Astrocyte (in vitro differentiated cells and primary cell): Measurements from ENCODE around the gene ADH6. TPM values are rescaled to one million over a fixed set of nuclear protein-coding genes. Genes with fewer than 3 reads are reported as not detected.
"Not testable (repeated sequence)": the region's sequence is repeated elsewhere in the genome, so short reads cannot be mapped to it uniquely, and the experiment has no call there.

Experiments
- DNase-seq: peaks from one replicate; pipeline ENCODE4 v3.0.0-alpha.2; 2010; ENCODE audit warnings: low read depth
- FAIRE-seq: peaks from 2 replicates; lab custom pipeline; 2011; peaks lifted over from hg19 to GRCh38; lab: Jason Lieb, UNC
- H2AFZ ChIP-seq: 2 replicates; pipeline ENCODE4 v1.6.0; 2012; ENCODE audit warnings: low read depth, low read length, inconsistent platforms
- H3K27ac ChIP-seq: 2 replicates; pipeline ENCODE4 v1.5.1; 2011; ENCODE audit warnings: low read depth, low read length, inconsistent platforms
- H3K27me3 ChIP-seq: 2 replicates; pipeline ENCODE4 v1.6.0; 2011; ENCODE audit warnings: low read length, inconsistent platforms; ENCODE audit not compliant: insufficient read depth
- H3K36me3 ChIP-seq: 2 replicates; pipeline ENCODE4 v1.5.1; 2011; ENCODE audit warnings: low read length, inconsistent platforms; ENCODE audit not compliant: insufficient read depth
- H3K4me1 ChIP-seq: 2 replicates; pipeline ENCODE4 v1.5.1; 2011; ENCODE audit warnings: low read length, inconsistent platforms; ENCODE audit not compliant: insufficient read depth
- H3K4me2 ChIP-seq: 2 replicates; pipeline ENCODE4 v1.6.0; 2012; ENCODE audit warnings: low read length, inconsistent platforms
- H3K4me3 ChIP-seq: 2 replicates; pipeline ENCODE4 v1.5.1; 2011; ENCODE audit warnings: low read depth, mild to moderate bottlenecking, low read length, inconsistent platforms; ENCODE audit not compliant: insufficient read depth
- H3K79me2 ChIP-seq: 2 replicates; pipeline ENCODE4 v1.6.0; 2012; ENCODE audit warnings: mild to moderate bottlenecking, low read length, inconsistent platforms; ENCODE audit not compliant: insufficient read depth
- H3K9ac ChIP-seq: 2 replicates; pipeline ENCODE4 v1.6.0; 2012; ENCODE audit warnings: mild to moderate bottlenecking, low read length, inconsistent platforms
- H3K9me3 ChIP-seq: 2 replicates; pipeline ENCODE4 v1.5.1; 2012; ENCODE audit warnings: low read depth, mild to moderate bottlenecking, low read length, inconsistent platforms; ENCODE audit not compliant: insufficient read depth
- H4K20me1 ChIP-seq: 2 replicates; pipeline ENCODE4 v1.6.0; 2012; ENCODE audit warnings: low read length, inconsistent platforms; ENCODE audit not compliant: insufficient read depth
- H3K27ac Mint-ChIP-seq: one replicate; pipeline ENCODE4 v1.8.0; 2021; ENCODE audit warnings: mild to moderate bottlenecking, mixed read lengths; ENCODE audit not compliant: unreplicated experiment
- H3K27me3 Mint-ChIP-seq: one replicate; pipeline ENCODE4 v1.8.0; 2021; ENCODE audit warnings: low read depth, mixed read lengths; ENCODE audit not compliant: unreplicated experiment
- H3K36me3 Mint-ChIP-seq: one replicate; pipeline ENCODE4 v1.8.0; 2021; ENCODE audit warnings: low read depth, mixed read lengths; ENCODE audit not compliant: unreplicated experiment
- H3K4me1 Mint-ChIP-seq: one replicate; pipeline ENCODE4 v1.8.0; 2021; ENCODE audit warnings: low read depth, mixed read lengths; ENCODE audit not compliant: unreplicated experiment
- H3K4me3 Mint-ChIP-seq: one replicate; pipeline ENCODE4 v1.8.0; 2021; ENCODE audit warnings: mild to moderate bottlenecking, moderate library complexity, mixed read lengths; ENCODE audit not compliant: unreplicated experiment
- H3K9me3 Mint-ChIP-seq: one replicate; pipeline ENCODE4 v1.8.0; 2021; ENCODE audit warnings: mild to moderate bottlenecking, mixed read lengths; ENCODE audit not compliant: unreplicated experiment
- CTCF ChIP-seq: IDR thresholded peaks from 2 replicates; pipeline ENCODE4 v1.5.1; 2011; ENCODE audit warnings: low read depth, mild to moderate bottlenecking, inconsistent platforms, low read length, moderate library complexity; ENCODE audit not compliant: insufficient read depth
- EZH2 ChIP-seq: IDR thresholded peaks from 2 replicates; pipeline ENCODE4 v1.6.1; 2012; ENCODE audit warnings: mild to moderate bottlenecking, low read length, inconsistent platforms; ENCODE audit not compliant: insufficient read depth
- total RNA-seq: library from RNA; stranded (reverse); gene quantifications from 2 replicates; pipeline ENCODE4 v1.2.1, GENCODE V29; 2021

Gene ADH6
- total RNA-seq, 1 donor from 2014 or later: not detected

- Mint-ChIP-seq H3K9me3 (peaks cover 9% of the 10 kb centered on the region), H3K36me3 (no peaks in the 10 kb centered on the region), H3K27ac (no peak overlapping the region), H3K4me1 (no peaks in the 10 kb centered on the region), H3K27me3 (no peaks in the 10 kb centered on the region), H3K4me3 (no peak overlapping the region)
- Histone ChIP-seq H3K27me3 (no peaks in the 10 kb centered on the region), H3K27ac (no peak overlapping the region), H3K4me3 (no peak overlapping the region), H3K9ac (no peak overlapping the region), H3K79me2 (no peaks in the 10 kb centered on the region), H3K4me2 (no peak overlapping the region), H3K9me3 (no peaks in the 10 kb centered on the region), H3K36me3 (no peaks in the 10 kb centered on the region), H3K4me1 (no peaks in the 10 kb centered on the region), H4K20me1 (no peaks in the 10 kb centered on the region), H2AFZ (no peak overlapping the region)
- DNase-seq (no peak), FAIRE-seq (no peak)
- TF ChIP-seq EZH2 (no peak), CTCF (no peak)
Observed at GRCh38 chr4:99248714-99249113, 29.7 kb upstream of the ADH6 start.

- no peaks in the 10 kb centered on the region for H3K9me3 ChIP-seq
- no peaks in the 10 kb centered on the region for H3K79me2 ChIP-seq
- H2AFZ ChIP-seq: no peak overlapping the region
- DNase-seq (no peak), FAIRE-seq (no peak)
- no peak overlapping the region for H3K9ac ChIP-seq
- TF ChIP-seq CTCF (no peak), EZH2 (no peak)
- H3K27ac Mint-ChIP-seq: no peak overlapping the region
- no peak overlapping the region for H3K4me3 Mint-ChIP-seq
- H3K4me2 ChIP-seq: no peak overlapping the region
- H3K4me1 Mint-ChIP-seq: no peaks in the 10 kb centered on the region
- no peaks in the 10 kb centered on the region for H3K27me3 ChIP-seq
- no peaks in the 10 kb centered on the region for H3K4me1 ChIP-seq
- no peaks in the 10 kb centered on the region for H3K27me3 Mint-ChIP-seq
- H3K27ac ChIP-seq: no peak overlapping the region
- no peaks in the 10 kb centered on the region for H3K36me3 Mint-ChIP-seq
- H3K36me3 ChIP-seq: no peaks in the 10 kb centered on the region
- no peaks in the 10 kb centered on the region for H3K9me3 Mint-ChIP-seq
- H4K20me1 ChIP-seq: no peaks in the 10 kb centered on the region
- H3K4me3 ChIP-seq: no peak overlapping the region
Observed at GRCh38 chr4:99235955-99236354, 16.9 kb upstream of the ADH6 start.

GRCh38 chr4:99234331-99235010 lies 15.4 kb upstream of the ADH6 start:
- no peak for FAIRE-seq
- Mint-ChIP-seq H3K27me3 (no peaks in the 10 kb centered on the region), H3K4me3 (no peak overlapping the region), H3K27ac (no peak overlapping the region), H3K36me3 (no peaks in the 10 kb centered on the region), H3K9me3 (no peaks in the 10 kb centered on the region), H3K4me1 (no peaks in the 10 kb centered on the region)
- no peaks in the 10 kb centered on the region for H3K9me3 ChIP-seq
- TF ChIP-seq CTCF: no peak
- TF ChIP-seq EZH2: no peak
- H2AFZ ChIP-seq: no peak overlapping the region
- H3K79me2 ChIP-seq: no peaks in the 10 kb centered on the region
- no peak overlapping the region for H3K4me3 ChIP-seq
- H3K4me1 ChIP-seq: no peaks in the 10 kb centered on the region
- H3K36me3 ChIP-seq: no peaks in the 10 kb centered on the region
- H4K20me1 ChIP-seq: no peaks in the 10 kb centered on the region
- H3K27ac ChIP-seq: no peak overlapping the region
- no peak overlapping the region for H3K4me2 ChIP-seq
- H3K9ac ChIP-seq: no peak overlapping the region
- no peaks in the 10 kb centered on the region for H3K27me3 ChIP-seq
- no peak for DNase-seq

GRCh38 chr4:99233397-99233796 lies 14.4 kb upstream of the ADH6 start:
- H3K27me3 Mint-ChIP-seq, H4K20me1 ChIP-seq, H3K36me3 ChIP-seq, H3K4me1 Mint-ChIP-seq, H3K4me1 ChIP-seq, H3K27ac ChIP-seq, H3K4me3 Mint-ChIP-seq, H3K4me2 ChIP-seq, H3K79me2 ChIP-seq, FAIRE-seq, H3K9me3 Mint-ChIP-seq, H3K36me3 Mint-ChIP-seq, DNase-seq, H3K27ac Mint-ChIP-seq, H2AFZ ChIP-seq, H3K27me3 ChIP-seq, H3K9ac ChIP-seq, H3K9me3 ChIP-seq, H3K4me3 ChIP-seq: not testable (repeated sequence)
